OCI-LY7 (cell line): ENCODE results near the gene ZDHHC14. TPM values are rescaled to one million over a fixed set of nuclear protein-coding genes. Genes with fewer than 3 reads are reported as not detected.

Experiments used
- BruUV-seq: library from RNA; stranded (reverse); fragments of 400-500 nt; replicated peaks from 2 replicates; lab custom pipeline; 2021; lab: Mats Ljungman, UMichigan
- CTCF ChIA-PET: fragments of 300-600 bp; sonication (Branson Sonifier 250); formaldehyde crosslinking; loops from one replicate; lab custom pipeline; 2022; ENCODE audit warnings: antibody characterized with exemption; ENCODE audit not compliant: unreplicated experiment; lab: Charles Lee
- POLR2A ChIA-PET: fragments of 300-600 bp; sonication (Branson Sonifier 250); formaldehyde crosslinking; loops from one replicate; lab custom pipeline; 2022; ENCODE audit warnings: antibody characterized with exemption; lab: Charles Lee
- DNase-seq: peaks from one replicate; pipeline ENCODE4 v3.0.0-alpha.2; 2015; ENCODE audit warnings: low spot score
- H2AFZ ChIP-seq: fragments of 200-600 bp; sonication (generic), shearing (Covaris generic); 2 replicates; pipeline ENCODE4 v1.6.1; 2014; ENCODE audit warnings: mild to moderate bottlenecking, antibody characterized with exemption, low read length, moderate library complexity
- H3K27ac ChIP-seq: fragments of 200-600 bp; sonication (generic); 2 replicates; pipeline ENCODE4 v1.5.1; 2014; ENCODE audit warnings: mixed run types, low read depth, mild to moderate bottlenecking, moderate library complexity, low read length, inconsistent platforms; ENCODE audit not compliant: poor library complexity, severe bottlenecking
- H3K36me3 ChIP-seq: fragments of 200-600 bp; sonication (generic); 2 replicates; pipeline ENCODE4 v1.6.1; 2014; ENCODE audit warnings: mild to moderate bottlenecking, antibody characterized with exemption, low read length, moderate library complexity, mixed read lengths; ENCODE audit not compliant: insufficient read depth
- H3K4me1 ChIP-seq: fragments of 200-600 bp; sonication (generic); 2 replicates; pipeline ENCODE4 v1.5.1; 2014; ENCODE audit warnings: mild to moderate bottlenecking, low read length; ENCODE audit not compliant: insufficient read depth, poor library complexity, severe bottlenecking
- H3K4me2 ChIP-seq: fragments of 200-600 bp; sonication (generic); 2 replicates; pipeline ENCODE4 v1.6.1; 2014; ENCODE audit warnings: mild to moderate bottlenecking, low read length
- H3K4me3 ChIP-seq: fragments of 200-600 bp; sonication (generic); 2 replicates; pipeline ENCODE4 v1.5.1; 2014; ENCODE audit warnings: mild to moderate bottlenecking, low read depth, low read length; ENCODE audit not compliant: poor library complexity, severe bottlenecking
- H3K79me2 ChIP-seq: fragments of 200-600 bp; sonication (generic); 2 replicates; pipeline ENCODE4 v1.6.1; 2016; ENCODE audit warnings: low read depth, mild to moderate bottlenecking, low read length, moderate library complexity, mixed read lengths; ENCODE audit not compliant: insufficient read depth
- H3K9me2 ChIP-seq: fragments of 200-600 bp; sonication (generic); 2 replicates; pipeline ENCODE4 v1.6.1; 2016; ENCODE audit warnings: mild to moderate bottlenecking, low read length, mixed read lengths; ENCODE audit not compliant: insufficient read depth
- H3K9me3 ChIP-seq: fragments of 200-600 bp; sonication (generic); 2 replicates; pipeline ENCODE4 v1.6.1; 2014; ENCODE audit warnings: mild to moderate bottlenecking, mixed run types, low read length, mixed read lengths
- H4K20me1 ChIP-seq: fragments of 200-600 bp; sonication (generic); 2 replicates; pipeline ENCODE4 v1.6.1; 2014; ENCODE audit warnings: mild to moderate bottlenecking, antibody characterized with exemption, low read length, moderate library complexity, mixed read lengths; ENCODE audit not compliant: insufficient read depth
- CTCF ChIP-seq: fragments of 200-600 bp; sonication (generic); conservative IDR thresholded peaks from 2 replicates; pipeline ENCODE4 v1.5.1; 2014; ENCODE audit warnings: mild to moderate bottlenecking, antibody characterized with exemption, low read length, moderate library complexity, mixed read lengths
- EZH2phosphoT487 ChIP-seq: fragments of 200-600 bp; sonication (generic); IDR thresholded peaks from 2 replicates; pipeline ENCODE4 v1.6.1; 2018; ENCODE audit warnings: low read depth, borderline replicate concordance, mild to moderate bottlenecking, mixed run types, antibody characterized with exemption, low read length, moderate library complexity, mixed read lengths
- intact Hi-C: fragments of 100-400 bp; cut with micrococcal nuclease; formaldehyde crosslinking; loops from one replicate; pipeline ENCODE4 v1.10.0; 2022; ENCODE audit not compliant: unreplicated experiment
- total RNA-seq, 2 experiments: library from RNA; depleted of rRNA in 1 of 2; stranded (reverse); fragments of >200 nt in 1 of 2; shearing (Covaris generic) in 1 of 2; gene quantifications; 2 replicates each; pipeline ENCODE4 v1.2.3, GENCODE V29; 2014 to 2022

The ZDHHC14 gene
- total RNA-seq, 2 experiments from 2014 or later, result 0.69 to 3.0 TPM

- intact Hi-C loops, result no loop called here
- DNase-seq, result no peak
- Histone ChIP-seq H3K4me1 (no peaks in the 10 kb centered on the region), H3K27ac (no peak overlapping the region), H2AFZ (no peak overlapping the region), H4K20me1 (no peaks in the 10 kb centered on the region), H3K79me2 (no peaks in the 10 kb centered on the region), H3K4me3 (no peak overlapping the region), H3K4me2 (no peak overlapping the region), H3K9me2 (no peaks in the 10 kb centered on the region), H3K9me3 (no peaks in the 10 kb centered on the region), H3K36me3 (no peaks in the 10 kb centered on the region)
- TF ChIP-seq CTCF (no peak), EZH2phosphoT487 (no peak)
- ChIA-PET CTCF (no interaction called here), POLR2A (no interaction called here)
- BruUV-seq, result no TSS peak
Observed at GRCh38 chr6:157637941-157638662, 257.1 kb downstream of the ZDHHC14 start.

- BruUV-seq, result no TSS peak
- CTCF ChIA-PET, result no interaction called here
- Histone ChIP-seq H3K4me3 (no peak overlapping the region), H3K4me2 (no peak overlapping the region), H4K20me1 (no peaks in the 10 kb centered on the region), H3K27ac (no peak overlapping the region), H3K79me2 (no peaks in the 10 kb centered on the region), H3K36me3 (no peaks in the 10 kb centered on the region), H3K4me1 (no peaks in the 10 kb centered on the region), H2AFZ (no peak overlapping the region), H3K9me3 (no peaks in the 10 kb centered on the region), H3K9me2 (no peaks in the 10 kb centered on the region)
- POLR2A ChIA-PET, result no interaction called here
- DNase-seq, result no peak
- intact Hi-C loops, result no loop called here
- TF ChIP-seq CTCF (no peak), EZH2phosphoT487 (no peak)
Observed at GRCh38 chr6:157638779-157639178, 257.8 kb downstream of the ZDHHC14 start.

- H3K4me1 ChIP-seq, result no peaks in the 10 kb centered on the region
- no peak overlapping the region for H3K4me2 ChIP-seq
- CTCF ChIA-PET, result no interaction called here
- H3K9me3 ChIP-seq, result no peaks in the 10 kb centered on the region
- H3K36me3 ChIP-seq, result no peaks in the 10 kb centered on the region
- TF ChIP-seq EZH2phosphoT487, result no peak
- no peak for TF ChIP-seq CTCF
- no peaks in the 10 kb centered on the region for H3K79me2 ChIP-seq
- H4K20me1 ChIP-seq, result no peaks in the 10 kb centered on the region
- H3K27ac ChIP-seq, result no peak overlapping the region
- no TSS peak for BruUV-seq
- H2AFZ ChIP-seq, result no peak overlapping the region
- no peak overlapping the region for H3K4me3 ChIP-seq
- no peak for DNase-seq
- no peaks in the 10 kb centered on the region for H3K9me2 ChIP-seq
- intact Hi-C loops, result no loop called here
- POLR2A ChIA-PET, result no interaction called here
Observed at GRCh38 chr6:157640746-157641451, 259.9 kb downstream of the ZDHHC14 start.
